HepG2 (cell line): ENCODE measurements around the gene COPB2. TPM values are rescaled to one million over a fixed set of nuclear protein-coding genes. Genes with fewer than 3 reads are reported as not detected.

Source experiments
- polyA plus RNA-seq, 8 experiments: library from polyadenylated mRNA; depleted of rRNA in 3 of 8; stranded (reverse) in 7 of 8; unstranded in 1 of 8; fragments of >200 nt; fragmentation: Illumina TruSeq in 4 of 8; extraction: Trizol in 4 of 8; gene quantifications; 2 replicates each; pipeline versions ENCODE4 v1.2.1 to v1.2.3, GENCODE V29; 2011 to 2016; ENCODE audit warnings: low read depth in 4 of 8, missing spikeins in 1 of 8, mixed read lengths in 1 of 8; ENCODE audit not compliant: insufficient read depth in 1 of 8
- total RNA-seq, 5 experiments: library from RNA; depleted of rRNA; stranded (reverse); fragments of >200 nt; fragmentation: Illumina TruSeq; extraction: Trizol; gene quantifications; 2 replicates each; pipeline ENCODE4 v1.2.3, GENCODE V29; 2016; ENCODE audit warnings: low read depth in 1 of 5
- TF ChIP-seq, protein P1 (sequence below): sonication (generic); formaldehyde crosslinking; IDR thresholded peaks from 2 replicates; pipeline ENCODE4 v1.4.0; 2020; ENCODE audit warnings: missing genetic modification reagents, borderline replicate concordance
- TF ChIP-seq, protein P2 (sequence below), 2 experiments: fragments of 450-650 bp in 1 of 2; sonication (generic) in 1 of 2; formaldehyde crosslinking in 1 of 2; IDR thresholded peaks; 2 replicates each; pipeline versions ENCODE4 v1.6.1 to v1.8.0; 2016 to 2022; ENCODE audit warnings: antibody characterized with exemption in 1 of 2, mild to moderate bottlenecking in 1 of 2, missing genetic modification reagents in 1 of 2

Gene COPB2
- total and polyA plus RNA-seq, 2 of the 13 experiments (the other 11 are each of a cell fraction or from before 2014, with no cell fraction given): 83.3 to 217 TPM

DNA sequence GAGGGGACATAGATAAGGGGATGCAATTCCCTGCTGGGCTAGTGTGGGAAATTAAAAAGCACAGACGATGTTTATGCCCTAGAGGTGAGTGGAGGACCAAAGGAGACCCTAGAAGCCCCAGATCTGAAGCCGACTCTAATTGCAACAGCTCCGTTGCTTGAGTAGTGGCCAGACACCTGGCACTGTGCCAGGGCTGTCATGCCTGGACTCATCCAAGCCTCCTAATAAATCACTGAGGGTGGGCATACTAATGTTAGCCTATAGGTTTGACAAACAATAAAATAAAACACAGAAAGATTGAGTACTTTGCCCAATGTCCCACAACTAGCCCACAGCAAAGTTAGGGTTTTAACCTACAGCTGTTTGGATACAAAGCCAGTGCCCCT, 71.0 kb downstream of the COPB2 start (continued):
- TF ChIP-seq, protein P1, sequence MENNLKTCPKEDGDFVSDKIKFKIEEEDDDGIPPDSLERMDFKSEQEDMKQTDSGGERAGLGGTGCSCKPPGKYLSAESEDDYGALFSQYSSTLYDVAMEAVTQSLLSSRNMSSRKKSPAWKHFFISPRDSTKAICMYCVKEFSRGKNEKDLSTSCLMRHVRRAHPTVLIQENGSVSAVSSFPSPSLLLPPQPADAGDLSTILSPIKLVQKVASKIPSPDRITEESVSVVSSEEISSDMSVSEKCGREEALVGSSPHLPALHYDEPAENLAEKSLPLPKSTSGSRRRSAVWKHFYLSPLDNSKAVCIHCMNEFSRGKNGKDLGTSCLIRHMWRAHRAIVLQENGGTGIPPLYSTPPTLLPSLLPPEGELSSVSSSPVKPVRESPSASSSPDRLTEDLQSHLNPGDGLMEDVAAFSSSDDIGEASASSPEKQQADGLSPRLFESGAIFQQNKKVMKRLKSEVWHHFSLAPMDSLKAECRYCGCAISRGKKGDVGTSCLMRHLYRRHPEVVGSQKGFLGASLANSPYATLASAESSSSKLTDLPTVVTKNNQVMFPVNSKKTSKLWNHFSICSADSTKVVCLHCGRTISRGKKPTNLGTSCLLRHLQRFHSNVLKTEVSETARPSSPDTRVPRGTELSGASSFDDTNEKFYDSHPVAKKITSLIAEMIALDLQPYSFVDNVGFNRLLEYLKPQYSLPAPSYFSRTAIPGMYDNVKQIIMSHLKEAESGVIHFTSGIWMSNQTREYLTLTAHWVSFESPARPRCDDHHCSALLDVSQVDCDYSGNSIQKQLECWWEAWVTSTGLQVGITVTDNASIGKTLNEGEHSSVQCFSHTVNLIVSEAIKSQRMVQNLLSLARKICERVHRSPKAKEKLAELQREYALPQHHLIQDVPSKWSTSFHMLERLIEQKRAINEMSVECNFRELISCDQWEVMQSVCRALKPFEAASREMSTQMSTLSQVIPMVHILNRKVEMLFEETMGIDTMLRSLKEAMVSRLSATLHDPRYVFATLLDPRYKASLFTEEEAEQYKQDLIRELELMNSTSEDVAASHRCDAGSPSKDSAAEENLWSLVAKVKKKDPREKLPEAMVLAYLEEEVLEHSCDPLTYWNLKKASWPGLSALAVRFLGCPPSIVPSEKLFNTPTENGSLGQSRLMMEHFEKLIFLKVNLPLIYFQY (CRISPR knock-in tag): no peak
- TF ChIP-seq, protein P2, sequence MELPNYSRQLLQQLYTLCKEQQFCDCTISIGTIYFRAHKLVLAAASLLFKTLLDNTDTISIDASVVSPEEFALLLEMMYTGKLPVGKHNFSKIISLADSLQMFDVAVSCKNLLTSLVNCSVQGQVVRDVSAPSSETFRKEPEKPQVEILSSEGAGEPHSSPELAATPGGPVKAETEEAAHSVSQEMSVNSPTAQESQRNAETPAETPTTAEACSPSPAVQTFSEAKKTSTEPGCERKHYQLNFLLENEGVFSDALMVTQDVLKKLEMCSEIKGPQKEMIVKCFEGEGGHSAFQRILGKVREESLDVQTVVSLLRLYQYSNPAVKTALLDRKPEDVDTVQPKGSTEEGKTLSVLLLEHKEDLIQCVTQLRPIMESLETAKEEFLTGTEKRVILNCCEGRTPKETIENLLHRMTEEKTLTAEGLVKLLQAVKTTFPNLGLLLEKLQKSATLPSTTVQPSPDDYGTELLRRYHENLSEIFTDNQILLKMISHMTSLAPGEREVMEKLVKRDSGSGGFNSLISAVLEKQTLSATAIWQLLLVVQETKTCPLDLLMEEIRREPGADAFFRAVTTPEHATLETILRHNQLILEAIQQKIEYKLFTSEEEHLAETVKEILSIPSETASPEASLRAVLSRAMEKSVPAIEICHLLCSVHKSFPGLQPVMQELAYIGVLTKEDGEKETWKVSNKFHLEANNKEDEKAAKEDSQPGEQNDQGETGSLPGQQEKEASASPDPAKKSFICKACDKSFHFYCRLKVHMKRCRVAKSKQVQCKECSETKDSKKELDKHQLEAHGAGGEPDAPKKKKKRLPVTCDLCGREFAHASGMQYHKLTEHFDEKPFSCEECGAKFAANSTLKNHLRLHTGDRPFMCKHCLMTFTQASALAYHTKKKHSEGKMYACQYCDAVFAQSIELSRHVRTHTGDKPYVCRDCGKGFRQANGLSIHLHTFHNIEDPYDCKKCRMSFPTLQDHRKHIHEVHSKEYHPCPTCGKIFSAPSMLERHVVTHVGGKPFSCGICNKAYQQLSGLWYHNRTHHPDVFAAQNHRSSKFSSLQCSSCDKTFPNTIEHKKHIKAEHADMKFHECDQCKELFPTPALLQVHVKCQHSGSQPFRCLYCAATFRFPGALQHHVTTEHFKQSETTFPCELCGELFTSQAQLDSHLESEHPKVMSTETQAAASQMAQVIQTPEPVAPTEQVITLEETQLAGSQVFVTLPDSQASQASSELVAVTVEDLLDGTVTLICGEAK (IDR thresholded peaks at IDR 0.05): no peak
- TF ChIP-seq, protein P2 (CRISPR knock-in tag; IDR thresholded peaks at IDR 0.05): no peak
